HG03520 (cell line): ENCODE data around the gene TGFB2.
A peak's percentile ranks its signal among the peaks of the same experiment; 100 is the strongest.

Experiments
- ATAC-seq: cut with Tn5 transposase; IDR thresholded peaks from one replicate; pipeline ENCODE4 v1.9.1; 2021; ENCODE audit warnings: mild to moderate bottlenecking, moderate library complexity; ENCODE audit not compliant: unreplicated experiment

The TGFB2 gene

GRCh38 chr1:218357893-218358232 lies 12.7 kb downstream of the TGFB2 start:
- ATAC-seq: no peak

- ATAC-seq: no peak
Measured at GRCh38 chr1:218361298-218362065, 16.3 kb downstream of the TGFB2 start.

GRCh38 chr1:218362418-218363076 lies 17.4 kb downstream of the TGFB2 start:
- no peak for ATAC-seq

GRCh38 chr1:218363141-218363540 lies 18.0 kb downstream of the TGFB2 start:
- ATAC-seq: no peak

DNA sequence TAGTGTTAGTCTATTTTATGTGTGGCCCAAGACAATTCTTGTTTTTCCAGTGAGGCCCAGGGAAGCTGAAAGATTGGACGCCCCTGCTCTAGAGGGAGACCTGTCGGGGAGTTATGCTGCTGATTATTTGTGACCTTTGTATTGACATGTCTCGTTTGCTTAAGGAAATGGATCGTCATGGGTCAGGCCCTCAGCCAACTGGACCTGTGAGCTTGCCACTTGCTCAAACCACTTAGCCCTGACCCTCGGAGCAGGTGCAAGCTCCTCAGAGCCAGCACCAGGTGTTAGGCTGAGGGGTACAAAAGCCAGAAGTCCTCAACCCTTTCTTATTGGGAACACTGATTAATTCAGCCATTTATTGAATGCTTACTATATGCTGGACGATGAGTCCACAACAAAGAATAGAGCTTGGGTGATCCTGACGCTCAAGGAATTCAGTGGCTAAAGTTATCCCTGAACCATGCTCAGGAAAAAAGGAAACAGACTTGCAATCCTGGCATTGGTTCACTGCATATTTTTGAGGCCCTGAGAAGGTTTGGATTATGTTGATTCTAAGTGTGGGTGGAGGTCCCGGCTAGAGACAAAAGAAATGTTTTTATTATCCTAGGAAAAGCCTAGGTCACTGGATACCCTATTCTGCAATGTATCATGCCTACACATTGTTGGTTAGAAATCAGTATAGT lies 19.0 kb downstream of the TGFB2 start:
- ATAC-seq: no peak

DNA sequence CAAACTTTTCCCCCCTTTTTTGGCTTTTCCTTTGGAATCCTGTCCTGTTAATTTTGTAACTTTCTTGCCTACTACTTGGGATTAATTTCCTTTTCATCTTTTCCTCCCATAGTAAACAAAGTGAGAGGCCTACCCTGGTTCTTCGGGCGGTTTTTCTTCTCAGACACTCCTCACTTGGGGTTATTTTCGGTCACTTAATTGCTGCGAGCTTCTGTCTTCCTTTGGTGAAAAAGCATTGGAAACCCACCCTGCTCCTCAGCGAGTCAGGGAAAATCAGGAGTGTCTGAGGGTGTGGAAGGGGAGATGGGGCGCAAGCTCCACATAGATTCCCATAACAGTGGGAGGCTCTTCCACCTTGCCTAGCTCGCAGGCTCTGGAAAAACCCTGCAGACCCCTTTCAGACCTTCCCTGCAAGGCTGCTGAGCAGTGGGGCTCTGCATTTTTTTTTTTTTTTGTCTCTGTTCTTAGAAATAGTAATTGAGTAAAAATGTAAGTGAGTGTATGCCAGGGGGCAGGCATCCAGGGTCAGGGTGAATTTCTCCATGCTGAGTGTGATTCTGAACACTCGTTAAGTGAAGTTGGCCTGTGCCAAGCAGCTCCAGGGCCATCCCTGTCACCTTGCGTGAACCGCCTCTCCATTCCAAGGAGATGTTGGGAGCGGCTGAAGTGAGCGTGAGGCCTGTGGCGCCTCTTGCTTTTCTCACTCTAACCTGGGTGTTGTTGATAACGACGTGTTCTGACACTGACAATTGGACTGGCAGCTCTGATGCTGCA lies 20.3 kb downstream of the TGFB2 start:
- no peak for ATAC-seq

DNA sequence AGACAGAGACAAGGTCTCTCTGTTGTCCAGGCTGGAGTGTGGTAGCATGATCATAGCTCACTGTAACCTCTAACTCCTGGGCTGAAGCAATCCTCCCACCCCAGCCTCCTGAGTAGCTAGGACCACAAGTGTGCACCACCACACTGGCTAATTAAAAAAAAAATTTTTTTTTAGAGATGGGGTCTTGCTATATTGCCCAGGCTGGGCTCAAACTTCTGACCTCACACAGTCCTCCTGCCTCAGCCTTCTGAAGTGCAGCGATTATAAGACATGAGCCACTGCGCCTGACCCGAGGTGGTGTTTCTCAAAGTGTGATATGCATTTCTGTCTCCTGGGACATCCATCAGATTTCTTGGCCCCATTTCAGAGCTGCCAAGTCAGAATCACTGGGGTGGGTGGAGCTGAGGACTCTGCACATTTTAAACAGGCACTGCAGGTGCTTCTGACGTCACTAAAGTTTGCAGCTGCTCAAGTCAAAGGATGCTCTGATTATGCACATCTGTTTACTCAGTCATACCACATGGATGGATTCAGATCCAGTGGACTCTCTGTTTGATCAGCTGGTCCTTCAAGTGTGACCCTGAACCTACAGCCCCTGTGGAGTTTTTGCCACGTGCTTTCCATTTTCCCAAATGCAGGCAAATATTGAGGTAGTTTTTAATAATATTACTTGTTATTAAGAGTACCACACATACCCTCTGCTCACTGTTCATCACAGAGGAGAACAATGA lies 21.4 kb downstream of the TGFB2 start:
- ATAC-seq: no peak

GRCh38 chr1:218367118-218367517 lies 22.0 kb downstream of the TGFB2 start:
- ATAC-seq: no peak

DNA sequence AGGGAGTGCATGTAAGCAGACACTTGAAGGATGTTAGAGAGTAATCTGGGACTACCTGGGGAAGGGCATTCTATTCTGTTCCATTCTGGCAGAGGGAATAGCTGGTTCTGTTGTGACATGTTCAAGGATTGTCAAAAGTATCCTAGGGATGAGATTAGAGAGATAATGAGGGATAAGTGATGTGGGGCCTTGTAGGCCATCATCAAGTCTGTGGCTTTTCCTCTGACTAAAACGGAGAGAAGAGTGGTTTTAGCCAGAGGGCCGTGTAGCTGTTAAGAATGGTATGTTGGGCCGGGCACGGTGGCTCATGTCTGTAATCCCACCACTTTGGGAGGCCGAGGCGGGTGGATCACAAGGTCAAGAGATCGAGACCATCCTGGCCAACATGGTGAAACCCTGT lies 23.6 kb downstream of the TGFB2 start:
- ATAC-seq: no peak

- no peak for ATAC-seq
Measured at GRCh38 chr1:218369688-218370511, 24.8 kb downstream of the TGFB2 start.

GRCh38 chr1:218371927-218372672 lies 27.0 kb downstream of the TGFB2 start:
- ATAC-seq: no peak

DNA sequence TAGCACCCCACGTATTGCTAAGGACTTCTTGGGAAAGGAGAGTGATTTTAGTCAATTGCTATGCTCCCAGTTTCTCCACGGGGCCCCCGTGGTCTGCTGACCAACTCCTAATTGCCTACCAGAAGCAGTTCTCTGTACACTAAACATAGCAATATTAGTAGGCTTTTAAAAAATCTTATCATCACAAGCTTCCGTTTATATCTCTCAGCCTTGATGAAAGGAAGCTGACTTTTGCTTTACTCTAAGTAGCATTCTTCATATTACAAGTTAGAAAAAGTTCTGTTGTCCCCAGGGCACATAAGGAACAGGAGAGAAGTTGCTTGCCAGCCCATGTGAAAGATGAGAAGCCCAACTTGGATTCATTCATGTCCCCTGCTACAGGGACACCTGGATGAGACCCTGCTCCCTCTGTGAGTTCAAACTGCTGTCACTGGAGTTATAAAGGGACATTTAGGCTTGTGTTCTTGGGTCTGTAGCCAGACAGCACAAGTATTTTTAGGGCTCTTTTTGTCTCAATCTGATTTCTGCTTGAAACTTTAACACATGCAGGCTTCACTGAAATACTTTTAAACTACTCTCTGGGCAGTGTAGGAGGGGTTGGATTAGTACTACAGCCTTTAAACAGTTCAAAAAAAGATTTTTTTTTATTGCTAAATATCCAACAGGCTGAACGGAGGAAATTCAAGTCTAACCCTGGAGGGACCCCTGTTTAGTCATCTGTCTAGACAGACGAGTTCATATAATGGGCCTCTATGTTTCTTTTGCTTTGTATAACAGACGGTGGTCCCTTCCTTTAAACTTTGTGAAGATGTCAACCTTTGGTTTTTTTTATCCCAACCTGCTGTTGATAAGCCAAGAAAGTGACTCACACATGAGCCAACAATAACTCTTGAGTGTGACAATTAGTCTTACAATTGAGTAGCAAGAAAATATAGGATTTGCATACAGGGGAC lies 29.5 kb downstream of the TGFB2 start:
- no peak for ATAC-seq

DNA sequence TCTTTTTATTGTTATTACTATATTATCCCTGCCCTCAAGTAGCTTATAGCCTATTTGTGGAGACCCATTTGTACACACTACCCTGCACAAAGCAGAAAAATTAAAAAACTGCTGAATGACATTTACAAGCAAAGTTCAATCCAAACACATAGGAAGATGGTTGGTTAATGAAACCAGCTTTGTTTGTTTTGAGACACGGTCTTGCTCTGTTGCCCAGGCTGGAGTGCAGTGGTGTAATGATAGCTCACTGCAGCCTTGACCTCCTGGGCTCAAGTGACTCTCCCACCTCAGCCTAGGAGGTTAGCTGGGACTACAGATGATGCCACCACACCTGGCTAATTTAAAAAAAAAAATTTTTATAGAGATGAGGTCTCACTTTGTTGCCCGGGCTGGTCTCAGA lies 31.6 kb downstream of the TGFB2 start:
- peak; percentile 8 for ATAC-seq

GRCh38 chr1:218377143-218377660 lies 32.1 kb downstream of the TGFB2 start:
- peak; percentile 72 for ATAC-seq

- no peak for ATAC-seq
Measured at GRCh38 chr1:218380125-218380977, 35.2 kb downstream of the TGFB2 start.

DNA sequence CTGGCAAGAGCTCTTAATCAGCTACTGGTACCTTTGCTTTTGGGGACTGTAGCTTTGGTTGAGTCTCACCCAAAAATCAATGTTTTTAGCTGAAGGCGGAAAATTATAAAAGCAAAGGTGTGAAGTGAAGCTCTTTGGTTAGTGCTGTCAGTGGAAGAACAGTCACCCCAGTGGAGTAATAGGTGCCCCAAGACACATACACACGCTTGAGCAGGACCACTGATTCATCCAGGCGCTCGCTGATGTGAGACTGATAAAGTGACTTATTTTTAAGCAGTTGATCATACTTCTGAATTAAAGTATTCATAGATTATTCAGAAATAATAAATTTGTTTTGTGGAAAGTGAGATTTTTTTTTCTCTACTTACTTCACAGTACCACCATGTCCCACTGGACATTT lies 37.1 kb downstream of the TGFB2 start:
- ATAC-seq: no peak

DNA sequence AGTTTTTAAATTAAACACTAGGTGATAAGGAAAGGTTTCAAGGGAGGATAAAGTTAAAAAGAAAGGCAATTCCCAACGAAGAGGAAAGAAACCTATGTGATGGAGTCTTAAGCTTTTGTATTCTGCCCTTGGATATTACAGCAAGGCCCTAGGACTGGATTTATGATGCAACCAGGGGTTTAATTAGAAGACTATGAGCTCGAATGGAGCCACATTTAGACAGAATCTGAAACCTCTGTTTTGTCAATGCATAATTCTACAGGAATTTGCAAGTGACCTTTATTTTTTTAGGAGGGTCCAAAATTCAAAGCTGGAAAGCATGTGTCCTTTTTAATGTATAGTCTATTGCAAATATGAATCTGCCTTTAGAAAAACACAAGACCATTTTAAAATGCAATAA lies 37.9 kb downstream of the TGFB2 start:
- no peak for ATAC-seq
